Smooth muscle cell (in vitro differentiated cells): ENCODE data around the gene VPS33B. TPM values are rescaled to one million over a fixed set of nuclear protein-coding genes. Genes with fewer than 3 reads are reported as not detected.

Experiments used
- DNase-seq: peaks from one replicate; lab custom pipeline; 2025; ENCODE audit not compliant: unreplicated experiment; lab: John Stamatoyannopoulos, UW
- H2AFZ ChIP-seq: fragments of 200-600 bp; sonication (generic); 2 replicates; pipeline ENCODE4 v1.6.0; 2016; ENCODE audit warnings: antibody characterized with exemption, low read depth, mild to moderate bottlenecking
- H3F3A ChIP-seq: fragments of 200-600 bp; sonication (generic); 2 replicates; pipeline ENCODE4 v1.6.0; 2017; ENCODE audit warnings: antibody characterized with exemption, low read depth
- H3K27ac ChIP-seq: fragments of 200-600 bp; sonication (generic); 2 replicates; pipeline ENCODE4 v1.5.1; 2016; ENCODE audit warnings: low read depth, mild to moderate bottlenecking
- H3K27me3 ChIP-seq: fragments of 200-600 bp; sonication (generic); 2 replicates; pipeline ENCODE4 v1.6.1; 2016; ENCODE audit warnings: low read depth, mild to moderate bottlenecking
- H3K36me3 ChIP-seq: fragments of 200-600 bp; sonication (generic); 2 replicates; pipeline ENCODE4 v1.5.1; 2016; ENCODE audit warnings: low read depth
- H3K4me1 ChIP-seq: fragments of 200-600 bp; sonication (generic); 2 replicates; pipeline ENCODE4 v1.5.1; 2016; ENCODE audit warnings: low read depth
- H3K4me2 ChIP-seq: fragments of 200-600 bp; sonication (generic); 2 replicates; pipeline ENCODE4 v1.6.0; 2016; ENCODE audit warnings: mild to moderate bottlenecking
- H3K4me3 ChIP-seq: fragments of 200-600 bp; sonication (generic); 2 replicates; pipeline ENCODE4 v1.5.1; 2016; ENCODE audit warnings: mild to moderate bottlenecking
- H3K79me2 ChIP-seq: fragments of 200-600 bp; sonication (generic); 2 replicates; pipeline ENCODE4 v1.6.0; 2016; ENCODE audit warnings: low read depth, mild to moderate bottlenecking
- H3K9ac ChIP-seq: fragments of 200-600 bp; sonication (generic); 2 replicates; pipeline ENCODE4 v1.6.0; 2016; ENCODE audit warnings: low read depth
- H3K9me3 ChIP-seq: fragments of 200-600 bp; sonication (generic); replicated peaks from 2 replicates; pipeline ENCODE4 v1.5.1; 2016; ENCODE audit warnings: low read depth
- H4K20me1 ChIP-seq: fragments of 200-600 bp; sonication (generic); 2 replicates; pipeline ENCODE4 v1.6.0; 2016; ENCODE audit warnings: low read depth
- CTCF ChIP-seq: fragments of 200-600 bp; sonication (generic); IDR thresholded peaks from 2 replicates; pipeline ENCODE4 v1.5.1; 2017; ENCODE audit warnings: borderline replicate concordance, mild to moderate bottlenecking, antibody characterized with exemption; ENCODE audit not compliant: insufficient read depth, poor library complexity, severe bottlenecking
- WGBS: methylation state at CpG from one replicate; pipeline ENCODE4 v1.1.7; 2016; ENCODE audit warnings: low lambda C conversion rate; 5-methylcytosine and 5-hydroxymethylcytosine counted together
- polyA plus RNA-seq: library from polyadenylated mRNA; unstranded; fragments of >200 nt; fragmentation: Nextera tagmentation; extraction: Ambion mirVana; gene quantifications from 2 replicates; pipeline ENCODE4 v1.2.1, GENCODE V29; 2016
- total RNA-seq: library from RNA; depleted of rRNA; stranded (reverse); fragments of >200 nt; gene quantifications from 2 replicates; pipeline ENCODE4 v1.2.3, GENCODE V29; 2014

The VPS33B gene
- total and polyA plus RNA-seq, 2 experiments from 2014 or later: 9.4 to 12.4 TPM

- 97% methylated on average over 3 of the region's 3 CpGs for WGBS
- no peaks in the 10 kb centered on the region for H4K20me1 ChIP-seq
- no peaks in the 10 kb centered on the region for H3K4me1 ChIP-seq
- no peaks in the 10 kb centered on the region for H3K9me3 ChIP-seq
- no peak overlapping the region for H3K9ac ChIP-seq
- TF ChIP-seq CTCF: no peak
- H3F3A ChIP-seq: no peaks in the 10 kb centered on the region
- no peaks in the 10 kb centered on the region for H3K36me3 ChIP-seq
- no peak overlapping the region for H3K27ac ChIP-seq
- H3K4me2 ChIP-seq: no peak overlapping the region
- H3K4me3 ChIP-seq: no peak overlapping the region
- no peaks in the 10 kb centered on the region for H3K27me3 ChIP-seq
- H3K79me2 ChIP-seq: no peaks in the 10 kb centered on the region
- H2AFZ ChIP-seq: no peak overlapping the region
- DNase-seq: no peak
These were observed 15.1 kb downstream of the VPS33B start for GRCh38 chr15:91007266-91007665.

GRCh38 chr15:91001209-91001608 lies 21.2 kb downstream of the VPS33B start:
- Histone ChIP-seq H3K27me3 (no peaks in the 10 kb centered on the region), H3K9me3 (no peaks in the 10 kb centered on the region), H3K9ac (no peak overlapping the region), H3K4me2 (no peak overlapping the region), H4K20me1 (no peaks in the 10 kb centered on the region), H3K36me3 (no peaks in the 10 kb centered on the region), H3K79me2 (no peaks in the 10 kb centered on the region), H3K4me1 (no peaks in the 10 kb centered on the region), H3K27ac (no peak overlapping the region), H2AFZ (no peak overlapping the region), H3K4me3 (no peak overlapping the region), H3F3A (no peaks in the 10 kb centered on the region)
- no peak for TF ChIP-seq CTCF
- whole genome bisulfite sequencing: 88% methylated on average over 3 of the region's 3 CpGs
- DNase-seq: no peak

GRCh38 chr15:90998737-90999136 lies 23.7 kb downstream of the VPS33B start:
- no peaks in the 10 kb centered on the region for H3K27me3 ChIP-seq
- H3K4me3 ChIP-seq: no peak overlapping the region
- no peak for TF ChIP-seq CTCF
- peaks cover 10% of the 10 kb centered on the region for H3K79me2 ChIP-seq
- no peak overlapping the region for H3K27ac ChIP-seq
- no peaks in the 10 kb centered on the region for H3K4me1 ChIP-seq
- no peak overlapping the region for H3K4me2 ChIP-seq
- no peaks in the 10 kb centered on the region for H3F3A ChIP-seq
- 91% methylated on average over 8 of the region's 8 CpGs for WGBS
- no peaks in the 10 kb centered on the region for H3K9me3 ChIP-seq
- DNase-seq: no peak
- H2AFZ ChIP-seq: no peak overlapping the region
- H3K9ac ChIP-seq: no peak overlapping the region
- no peaks in the 10 kb centered on the region for H4K20me1 ChIP-seq
- H3K36me3 ChIP-seq: no peaks in the 10 kb centered on the region
